WERI-Rb-1 (cell line): ENCODE data around the gene CD46.

Source experiments
- DNase-seq: peaks from one replicate; pipeline ENCODE4 v3.0.0-alpha.2; 2020
- H3K27ac ChIP-seq: fragments of 250-450 bp; sonication (Bioruptor Pico); 2 replicates; pipeline ENCODE4 v1.5.1; 2020; ENCODE audit warnings: mild to moderate bottlenecking, moderate library complexity
- H3K27me3 ChIP-seq: fragments of 250-450 bp; sonication (Bioruptor Pico); 2 replicates; pipeline ENCODE4 v1.5.1; 2021; ENCODE audit warnings: mild to moderate bottlenecking, low read depth, moderate library complexity; ENCODE audit not compliant: insufficient read depth, severe bottlenecking
- H3K36me3 ChIP-seq: fragments of 250-450 bp; sonication (Bioruptor Pico); 2 replicates; pipeline ENCODE4 v1.5.1; 2020; ENCODE audit warnings: mild to moderate bottlenecking, moderate library complexity
- H3K4me3 ChIP-seq: 2 replicates; pipeline ENCODE4 v1.5.1; 2011; ENCODE audit warnings: low read depth, mild to moderate bottlenecking, control low read depth, low read length
- H3K9me3 ChIP-seq: fragments of 250-450 bp; sonication (Bioruptor Pico); 2 replicates; pipeline ENCODE4 v1.5.1; 2021; ENCODE audit warnings: mild to moderate bottlenecking, moderate library complexity; ENCODE audit not compliant: severe bottlenecking
- CTCF ChIP-seq: IDR thresholded peaks from 2 replicates; pipeline ENCODE4 v1.5.1; 2011; ENCODE audit warnings: low read depth, mild to moderate bottlenecking, control low read depth, inconsistent platforms, low read length

Gene CD46

GRCh38 chr1:207803678-207804077, 51.8 kb downstream of the CD46 start:
- Histone ChIP-seq H3K27ac (no peak overlapping the region), H3K27me3 (no peaks in the 10 kb centered on the region), H3K9me3 (no peaks in the 10 kb centered on the region), H3K36me3 (peaks cover 48% of the 10 kb centered on the region), H3K4me3 (no peak overlapping the region)
- peak; percentile 9 for DNase-seq
- TF ChIP-seq CTCF, result no peak

GRCh38 chr1:207804721-207805468, 53.0 kb downstream of the CD46 start:
- TF ChIP-seq CTCF, result no peak
- H3K27ac ChIP-seq, result no peak overlapping the region

GRCh38 chr1:207805841-207806421, 54.1 kb downstream of the CD46 start:
- peaks cover 51% of the 10 kb centered on the region for H3K36me3 ChIP-seq
- H3K4me3 ChIP-seq, result no peak overlapping the region
- peak; percentile 28 for DNase-seq
- no peak for TF ChIP-seq CTCF
- no peaks in the 10 kb centered on the region for H3K27me3 ChIP-seq
- H3K27ac ChIP-seq, result no peak overlapping the region
- H3K9me3 ChIP-seq, result no peaks in the 10 kb centered on the region

More at GRCh38 chr1:207804721-207805468, 53.0 kb downstream of the CD46 start:
- DNase-seq, result peak; percentile 6
- Histone ChIP-seq H3K36me3 (peaks cover 51% of the 10 kb centered on the region), H3K27me3 (no peaks in the 10 kb centered on the region), H3K4me3 (no peak overlapping the region), H3K9me3 (no peaks in the 10 kb centered on the region)

- DNase-seq, result peak; percentile 10
- Histone ChIP-seq H3K36me3 (peaks cover 51% of the 10 kb centered on the region), H3K9me3 (no peaks in the 10 kb centered on the region), H3K27ac (no peak overlapping the region), H3K4me3 (no peak overlapping the region), H3K27me3 (no peaks in the 10 kb centered on the region)
- no peak for TF ChIP-seq CTCF
Observed at GRCh38 chr1:207806531-207807325, 54.9 kb downstream of the CD46 start.

- TF ChIP-seq CTCF, result no peak
- H3K27me3 ChIP-seq, result no peaks in the 10 kb centered on the region
- DNase-seq, result peak; percentile 8
- no peaks in the 10 kb centered on the region for H3K9me3 ChIP-seq
- H3K4me3 ChIP-seq, result no peak overlapping the region
- no peak overlapping the region for H3K27ac ChIP-seq
- H3K36me3 ChIP-seq, result peaks cover 50% of the 10 kb centered on the region
Observed at GRCh38 chr1:207807326-207807689, 55.5 kb downstream of the CD46 start.
